Measurements from ENCODE around the gene PRKCZ.

The PRKCZ gene

DNA sequence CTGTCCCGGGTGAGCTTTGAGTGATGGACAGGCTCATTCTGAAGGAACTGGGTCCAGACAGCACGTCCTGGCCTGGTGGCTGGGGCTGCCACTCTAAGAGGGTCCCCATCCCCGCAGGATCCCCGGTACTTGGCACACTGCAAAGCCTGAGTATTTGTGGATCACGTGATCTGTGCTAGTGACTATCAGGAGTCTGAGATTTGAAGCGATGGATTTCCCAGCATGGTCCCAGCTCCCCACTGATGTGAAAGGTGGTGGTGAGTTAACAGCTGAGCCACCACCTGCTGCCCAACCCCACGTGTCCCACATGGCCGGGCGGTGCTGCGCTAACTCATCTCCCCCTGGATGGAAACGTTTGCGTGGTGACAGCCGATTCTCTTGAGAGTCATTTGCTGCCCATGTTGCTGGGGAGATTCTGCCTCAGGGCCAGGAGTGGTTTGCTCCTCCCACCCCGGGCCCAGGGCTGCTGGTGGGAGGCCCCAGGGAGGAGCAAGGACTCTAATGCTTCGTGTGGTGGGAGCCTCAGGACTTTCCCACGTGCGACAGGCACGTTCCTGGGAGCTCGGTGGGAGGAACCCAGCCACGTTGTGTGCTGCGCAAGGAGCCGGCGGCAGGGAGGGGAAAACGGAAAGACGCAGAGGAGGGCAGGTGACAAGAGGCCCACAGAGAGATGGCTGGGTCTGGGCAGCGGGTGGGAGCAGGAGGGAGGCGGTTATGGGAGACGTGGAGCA, 129.2 kb downstream of the PRKCZ start:
- no peak overlapping the region for H3K4me3 ChIP-seq
- no peak for DNase-seq (ENCODE audit: low spot score in 2 of 2)
- H3K4me1 ChIP-seq = no peaks in the 10 kb centered on the region
- H3K9me3 ChIP-seq = no peaks in the 10 kb centered on the region
- H3K27me3 ChIP-seq (ENCODE audit: low read depth) = no peaks in the 10 kb centered on the region
- peaks cover 6% of the 10 kb centered on the region; the same call in 1 of the 2 replicates for H3K36me3 ChIP-seq (replicated peaks)
- in situ Hi-C loops (cut with MboI; ENCODE audit: low sequenced_read_pairs) = loop anchor here (25.0 kb wide), 1 partner anchor 608 kb away; no protein-coding TSS in a partner anchor

DNA sequence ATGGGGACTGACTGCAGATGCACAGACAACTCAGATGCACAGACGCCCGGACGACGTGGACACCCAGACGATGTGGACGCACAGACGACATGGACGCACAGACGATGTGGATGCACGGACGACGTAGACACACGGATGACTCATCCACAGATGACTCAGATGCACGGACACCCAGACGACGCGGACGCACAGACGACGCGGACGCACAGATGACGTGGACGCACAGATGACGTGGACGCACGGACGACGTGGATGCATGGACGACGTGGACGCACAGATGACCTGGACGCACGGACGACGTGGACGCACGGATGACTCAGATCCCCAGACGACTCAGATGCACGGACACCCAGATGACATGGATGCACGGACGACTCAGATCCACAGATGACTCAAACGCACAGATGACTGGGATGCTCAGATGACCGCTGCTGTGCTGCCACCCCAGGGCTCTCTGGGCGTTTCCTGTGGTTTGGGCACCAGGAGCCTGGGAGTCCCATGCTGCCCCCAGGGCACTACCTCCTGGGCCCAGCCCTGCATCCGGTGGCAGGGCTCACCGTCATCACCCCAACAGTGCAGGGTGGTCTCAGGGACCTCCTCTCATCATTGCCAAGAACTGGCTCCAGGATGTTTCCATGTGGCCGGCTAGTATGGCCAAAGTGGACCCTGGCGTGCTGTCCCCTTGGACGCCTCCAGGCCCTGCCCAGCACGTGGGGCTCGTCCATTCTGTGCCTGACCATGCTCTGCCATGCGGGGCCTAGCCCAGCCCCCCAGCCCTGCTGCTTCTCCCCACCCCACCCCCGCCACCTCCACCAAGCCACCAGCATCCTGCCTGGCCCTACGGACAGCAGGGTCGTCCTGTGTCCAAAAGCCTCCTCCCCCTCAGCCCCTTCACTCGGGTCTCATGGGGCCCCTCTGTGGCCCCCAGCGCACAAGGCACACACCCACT, 130.4 kb downstream of the PRKCZ start:
- Histone ChIP-seq H3K36me3 (replicated peaks) (peaks cover 8% of the 10 kb centered on the region; the same call in 1 of the 2 replicates), H3K9me3 (no peaks in the 10 kb centered on the region), H3K4me3 (no peak overlapping the region), H3K4me1 (no peaks in the 10 kb centered on the region), H3K27me3 (ENCODE audit: low read depth) (no peaks in the 10 kb centered on the region)
- in situ Hi-C loops (cut with MboI; ENCODE audit: low sequenced_read_pairs) = loop anchor here (25.0 kb wide), 1 partner anchor 607 kb away; no protein-coding TSS in a partner anchor
- no peak for DNase-seq (ENCODE audit: low spot score in 2 of 2)

DNA sequence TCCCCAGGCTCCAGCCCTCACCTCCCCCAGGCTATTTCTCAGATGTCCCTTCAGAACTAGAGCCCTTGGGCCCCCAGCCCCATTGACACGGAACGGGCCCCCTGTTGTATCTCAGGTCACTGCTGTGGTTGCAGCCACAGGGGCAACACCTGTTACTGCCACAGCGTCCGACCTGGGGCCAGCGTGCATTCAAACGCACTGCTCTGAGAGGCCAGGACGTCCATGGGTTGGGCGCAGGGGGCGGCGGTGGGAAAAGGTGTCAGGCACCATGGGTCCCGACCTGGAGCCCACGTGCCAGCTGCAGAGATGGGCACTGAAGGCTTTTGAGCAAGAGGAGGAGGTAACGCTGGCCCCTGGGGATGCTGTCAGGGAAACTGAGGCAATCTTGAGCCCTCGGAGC, 131.1 kb downstream of the PRKCZ start:
- H3K27me3 ChIP-seq (ENCODE audit: low read depth) = no peaks in the 10 kb centered on the region
- H3K4me1 ChIP-seq = no peaks in the 10 kb centered on the region
- peaks cover 8% of the 10 kb centered on the region; the same call in 1 of the 2 replicates for H3K36me3 ChIP-seq (replicated peaks)
- no peaks in the 10 kb centered on the region for H3K9me3 ChIP-seq
- H3K4me3 ChIP-seq = no peak overlapping the region
- in situ Hi-C loops (cut with MboI; ENCODE audit: low sequenced_read_pairs) = loop anchor here (25.0 kb wide), 1 partner anchor 606 kb away; no protein-coding TSS in a partner anchor
- DNase-seq (ENCODE audit: low spot score in 2 of 2) = no peak

DNA sequence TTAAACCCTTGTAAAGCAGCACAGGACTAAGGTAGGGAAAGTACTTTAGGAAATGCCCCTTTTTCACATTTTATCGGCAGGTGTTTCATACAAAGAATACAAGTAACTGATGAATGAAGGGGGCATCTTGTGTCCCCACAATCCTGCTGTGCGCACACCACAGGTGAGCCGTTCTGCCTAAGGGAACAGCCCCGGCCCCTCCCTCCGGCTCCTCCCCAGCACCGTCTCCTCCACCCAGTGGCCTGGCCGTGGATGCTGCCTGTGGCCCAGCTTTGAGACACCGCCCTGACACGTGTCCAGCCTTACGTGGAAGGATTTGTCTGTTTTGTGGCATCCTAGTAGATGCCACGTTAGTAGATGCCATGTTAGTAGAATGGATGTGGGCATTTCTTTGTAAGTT, 131.5 kb downstream of the PRKCZ start:
- in situ Hi-C loops (cut with MboI; ENCODE audit: low sequenced_read_pairs) = loop anchor here (25.0 kb wide), 1 partner anchor 606 kb away; no protein-coding TSS in a partner anchor
- Histone ChIP-seq H3K36me3 (replicated peaks) (peaks cover 8% of the 10 kb centered on the region; the same call in 1 of the 2 replicates), H3K9me3 (no peaks in the 10 kb centered on the region), H3K27me3 (ENCODE audit: low read depth) (no peaks in the 10 kb centered on the region), H3K4me1 (no peaks in the 10 kb centered on the region), H3K4me3 (no peak overlapping the region)
- no peak for DNase-seq (ENCODE audit: low spot score in 2 of 2)

DNA sequence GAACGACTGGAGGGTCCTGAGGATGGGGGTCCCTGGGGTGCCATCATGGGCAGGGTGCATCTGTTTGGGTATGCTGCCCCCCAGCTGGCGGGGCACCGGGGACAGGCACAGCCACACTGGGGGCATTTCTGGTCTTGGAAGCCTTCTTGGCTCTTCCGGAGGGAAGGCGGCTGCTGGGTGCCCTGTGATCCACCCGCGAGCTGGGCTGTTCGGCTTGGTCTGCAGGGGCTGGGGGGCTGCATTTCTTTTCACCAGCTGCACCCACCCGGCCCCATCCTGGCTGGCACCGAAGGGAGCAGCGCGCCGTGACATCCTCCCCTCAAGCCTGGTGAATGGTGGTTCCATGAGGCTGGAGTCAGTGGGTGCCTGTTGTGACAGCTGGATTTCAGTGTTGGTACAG, 132.2 kb downstream of the PRKCZ start:
- no peak overlapping the region for H3K4me3 ChIP-seq
- DNase-seq (ENCODE audit: low spot score in 2 of 2) = no peak
- H3K9me3 ChIP-seq = no peaks in the 10 kb centered on the region
- in situ Hi-C loops (cut with MboI; ENCODE audit: low sequenced_read_pairs) = loop anchor here (25.0 kb wide), 1 partner anchor 605 kb away; no protein-coding TSS in a partner anchor
- H3K4me1 ChIP-seq = no peaks in the 10 kb centered on the region
- no peaks in the 10 kb centered on the region for H3K27me3 ChIP-seq (ENCODE audit: low read depth)
- peaks cover 8% of the 10 kb centered on the region; the same call in 1 of the 2 replicates for H3K36me3 ChIP-seq (replicated peaks)

DNA sequence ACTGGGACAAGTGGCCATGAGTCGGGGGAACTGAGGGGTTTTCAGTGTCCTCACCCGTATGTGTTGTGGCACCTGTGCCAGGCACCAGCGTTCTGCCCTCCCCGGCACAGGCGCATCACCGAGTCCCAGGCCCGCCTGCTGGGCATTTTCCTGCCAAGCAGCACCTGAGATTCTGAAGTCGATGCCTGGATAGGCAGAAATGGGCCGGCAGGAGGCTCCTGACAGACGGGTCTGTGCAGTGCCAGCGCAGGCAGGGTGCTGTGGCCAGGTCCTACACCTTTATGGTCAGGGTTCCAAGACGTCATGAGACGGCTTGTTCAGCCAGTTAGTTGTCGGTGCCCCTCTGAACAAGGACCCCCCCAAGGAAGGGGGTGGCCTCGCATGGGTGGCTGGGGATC, 133.7 kb downstream of the PRKCZ start:
- Histone ChIP-seq H3K9me3 (no peaks in the 10 kb centered on the region), H3K36me3 (replicated peaks) (peaks cover 5% of the 10 kb centered on the region; the same call in 1 of the 2 replicates), H3K4me1 (no peaks in the 10 kb centered on the region), H3K4me3 (no peak overlapping the region), H3K27me3 (ENCODE audit: low read depth) (no peaks in the 10 kb centered on the region)
- in situ Hi-C loops (cut with MboI; ENCODE audit: low sequenced_read_pairs) = loop anchor here (25.0 kb wide), 1 partner anchor 603 kb away; no protein-coding TSS in a partner anchor
- no peak for DNase-seq (ENCODE audit: low spot score in 2 of 2)

DNA sequence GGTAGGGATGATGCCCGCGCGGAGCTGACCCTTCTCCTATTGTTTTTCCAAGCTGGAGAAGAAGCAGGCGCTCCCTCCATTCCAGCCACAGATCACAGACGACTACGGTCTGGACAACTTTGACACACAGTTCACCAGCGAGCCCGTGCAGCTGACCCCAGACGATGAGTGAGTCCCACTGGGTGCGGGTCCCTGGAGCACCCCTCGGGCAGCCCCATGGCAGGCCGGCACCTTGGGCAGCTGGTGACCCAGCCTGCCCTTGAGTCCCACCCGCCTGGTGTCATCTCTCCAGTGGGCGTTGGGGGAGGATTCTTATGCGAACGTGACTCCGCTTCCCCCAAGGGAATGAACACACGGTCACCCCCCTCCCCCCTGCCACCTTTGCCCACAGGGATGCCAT, 134.3 kb downstream of the PRKCZ start:
- Histone ChIP-seq H3K4me1 (no peaks in the 10 kb centered on the region), H3K36me3 (replicated peaks) (peaks cover 5% of the 10 kb centered on the region; the same call in 1 of the 2 replicates), H3K4me3 (no peak overlapping the region), H3K9me3 (no peaks in the 10 kb centered on the region), H3K27me3 (ENCODE audit: low read depth) (no peaks in the 10 kb centered on the region)
- no peak for DNase-seq (ENCODE audit: low spot score in 2 of 2)
- in situ Hi-C loops (cut with MboI; ENCODE audit: low sequenced_read_pairs) = loop anchor here (25.0 kb wide), 1 partner anchor 603 kb away; no protein-coding TSS in a partner anchor

DNA sequence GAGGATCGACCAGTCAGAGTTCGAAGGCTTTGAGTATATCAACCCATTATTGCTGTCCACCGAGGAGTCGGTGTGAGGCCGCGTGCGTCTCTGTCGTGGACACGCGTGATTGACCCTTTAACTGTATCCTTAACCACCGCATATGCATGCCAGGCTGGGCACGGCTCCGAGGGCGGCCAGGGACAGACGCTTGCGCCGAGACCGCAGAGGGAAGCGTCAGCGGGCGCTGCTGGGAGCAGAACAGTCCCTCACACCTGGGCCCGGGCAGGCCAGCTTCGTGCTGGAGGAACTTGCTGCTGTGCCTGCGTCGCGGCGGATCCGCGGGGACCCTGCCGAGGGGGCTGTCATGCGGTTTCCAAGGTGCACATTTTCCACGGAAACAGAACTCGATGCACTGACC, 134.7 kb downstream of the PRKCZ start:
- no peak for DNase-seq (ENCODE audit: low spot score in 2 of 2)
- peaks cover 5% of the 10 kb centered on the region; the same call in 1 of the 2 replicates for H3K36me3 ChIP-seq (replicated peaks)
- H3K9me3 ChIP-seq = no peaks in the 10 kb centered on the region
- no peaks in the 10 kb centered on the region for H3K27me3 ChIP-seq (ENCODE audit: low read depth)
- in situ Hi-C loops (cut with MboI; ENCODE audit: low sequenced_read_pairs) = loop anchor here (25.0 kb wide), 1 partner anchor 602 kb away; no protein-coding TSS in a partner anchor
- H3K4me3 ChIP-seq = no peak overlapping the region
- no peaks in the 10 kb centered on the region for H3K4me1 ChIP-seq

DNA sequence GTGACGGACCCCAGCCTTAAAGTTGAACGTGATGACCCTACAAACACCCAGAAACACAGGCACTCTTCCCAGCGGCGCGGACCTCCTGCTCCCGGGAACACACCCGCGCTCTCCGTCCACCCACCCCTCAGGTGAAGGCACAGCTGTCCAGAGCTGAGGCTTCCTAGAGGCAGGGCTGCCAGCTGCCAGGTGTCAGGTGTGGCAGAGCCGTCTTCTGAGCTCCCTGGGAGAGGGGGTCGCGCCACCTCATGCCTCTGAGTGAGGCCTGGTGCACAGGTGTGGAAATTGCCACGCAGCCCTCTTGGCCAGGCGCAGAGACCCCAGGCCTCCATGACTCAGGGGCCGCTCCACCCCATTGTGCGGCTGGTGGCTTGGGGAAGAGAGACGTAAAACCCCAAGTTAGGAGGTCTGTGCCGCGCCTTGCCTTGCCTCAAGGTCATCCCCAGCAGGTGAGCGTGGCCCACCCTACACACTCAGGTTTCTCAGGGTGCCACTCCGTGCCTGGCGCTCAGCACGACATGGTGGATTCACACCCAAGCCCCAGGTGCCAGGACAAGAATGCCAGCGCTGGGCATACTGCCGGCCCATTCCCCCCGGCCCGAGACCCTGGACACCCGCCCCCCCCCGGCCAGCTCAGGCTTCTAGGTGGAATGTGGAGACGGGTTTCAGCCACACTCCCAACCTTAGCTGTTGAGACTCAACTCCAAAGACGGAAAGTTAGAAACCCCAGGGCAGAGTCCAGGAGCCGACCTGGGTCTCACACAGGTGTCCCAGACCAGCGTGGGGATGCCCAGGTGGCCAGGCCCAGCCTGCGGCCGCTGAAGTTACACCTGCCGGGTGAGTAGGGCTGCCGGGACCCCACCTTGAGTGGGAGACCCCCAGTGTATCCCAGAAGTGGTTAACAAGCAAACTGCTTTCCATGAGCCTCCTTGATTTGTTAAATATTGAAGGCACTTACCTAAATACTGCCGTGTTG, 136.0 kb downstream of the PRKCZ start:
- Histone ChIP-seq H3K4me1 (no peaks in the 10 kb centered on the region), H3K36me3 (replicated peaks) (peaks cover 9% of the 10 kb centered on the region; the same call in 1 of the 2 replicates), H3K9me3 (no peaks in the 10 kb centered on the region), H3K4me3 (no peak overlapping the region), H3K27me3 (ENCODE audit: low read depth) (no peaks in the 10 kb centered on the region)
- in situ Hi-C loops (cut with MboI; ENCODE audit: low sequenced_read_pairs) = loop anchor here (25.0 kb wide), 1 partner anchor 601 kb away; no protein-coding TSS in a partner anchor
- no peak for DNase-seq (ENCODE audit: low spot score in 2 of 2)

DNA sequence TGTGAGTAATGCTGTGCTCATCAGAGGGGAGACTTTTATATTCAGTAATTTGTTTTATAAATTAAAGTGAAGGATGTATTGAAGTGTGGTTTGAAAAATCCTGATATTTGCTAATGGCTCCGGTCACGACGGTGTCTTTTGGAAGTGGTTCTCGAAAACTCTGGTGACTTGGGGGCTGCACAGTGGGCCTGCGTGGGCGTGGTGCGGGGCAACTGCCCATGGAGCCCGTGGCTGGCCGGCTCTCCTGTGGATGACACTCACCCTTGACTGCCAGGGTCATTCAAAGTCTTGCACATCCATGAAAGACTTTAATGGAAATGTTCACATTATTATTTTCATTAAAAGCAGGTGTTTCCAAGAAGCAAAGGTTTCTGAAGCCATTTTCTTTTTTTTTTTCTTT, 136.7 kb downstream of the PRKCZ start:
- H3K36me3 ChIP-seq (replicated peaks) = peaks cover 9% of the 10 kb centered on the region; the same call in 1 of the 2 replicates
- H3K4me3 ChIP-seq = no peak overlapping the region
- DNase-seq (ENCODE audit: low spot score in 2 of 2) = no peak
- H3K4me1 ChIP-seq = no peaks in the 10 kb centered on the region
- in situ Hi-C loops (cut with MboI; ENCODE audit: low sequenced_read_pairs) = loop anchor here (25.0 kb wide), 1 partner anchor 600 kb away; no protein-coding TSS in a partner anchor
- no peaks in the 10 kb centered on the region for H3K27me3 ChIP-seq (ENCODE audit: low read depth)
- H3K9me3 ChIP-seq = no peaks in the 10 kb centered on the region

DNA sequence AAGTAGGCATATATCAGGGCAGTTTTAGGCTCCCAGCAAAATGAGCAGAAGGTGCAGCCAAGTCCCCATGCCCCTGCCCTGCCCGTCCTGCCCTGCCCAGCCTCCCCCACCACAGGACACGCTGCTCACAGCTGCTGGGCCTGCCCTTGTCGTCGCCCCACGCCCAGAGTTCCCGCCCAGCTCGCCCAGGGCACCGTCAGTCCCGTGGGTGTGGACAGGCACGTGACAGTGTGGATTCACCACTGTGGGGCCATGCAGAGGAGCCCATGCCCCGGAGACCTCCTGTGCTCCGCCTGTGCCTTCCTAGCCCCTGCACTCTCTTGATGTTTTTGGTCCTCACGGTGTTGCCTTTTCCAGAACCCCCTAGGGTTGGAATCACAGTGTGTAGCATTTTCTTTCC, 137.4 kb downstream of the PRKCZ start:
- Histone ChIP-seq H3K4me1 (no peaks in the 10 kb centered on the region; the same call in 1 of the 2 replicates), H3K36me3 (replicated peaks) (peaks cover 16% of the 10 kb centered on the region), H3K27me3 (ENCODE audit: low read depth) (no peaks in the 10 kb centered on the region), H3K9me3 (no peaks in the 10 kb centered on the region), H3K4me3 (no peak overlapping the region)
- no peak for DNase-seq (ENCODE audit: low spot score in 2 of 2)
- in situ Hi-C loops (cut with MboI; ENCODE audit: low sequenced_read_pairs) = loop anchor here (25.0 kb wide), 1 partner anchor 600 kb away; no protein-coding TSS in a partner anchor

DNA sequence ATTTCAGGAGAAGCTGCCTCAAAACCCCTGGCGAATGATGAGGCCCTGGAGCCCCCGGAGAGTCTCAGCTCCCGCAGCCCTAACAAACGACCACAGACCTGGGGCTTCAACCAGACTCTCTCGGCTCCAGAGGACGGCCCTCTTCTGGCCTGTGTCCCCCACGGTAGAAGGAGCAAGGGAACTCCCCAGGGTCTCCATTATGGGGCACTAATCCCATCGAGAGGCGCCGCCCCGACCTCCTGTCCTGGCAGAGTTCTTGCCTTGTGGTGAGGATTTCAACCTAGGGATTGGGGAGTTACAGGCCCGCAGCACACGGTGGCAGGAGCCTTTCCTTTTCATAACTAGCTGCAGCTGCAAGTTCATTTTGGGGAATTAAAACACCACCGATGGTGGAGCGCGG, 138.1 kb downstream of the PRKCZ start:
- H3K4me1 ChIP-seq = peaks cover 4% of the 10 kb centered on the region; the same call in 1 of the 2 replicates
- peaks cover 20% of the 10 kb centered on the region for H3K36me3 ChIP-seq (replicated peaks)
- DNase-seq (ENCODE audit: low spot score in 2 of 2) = no peak
- no peaks in the 10 kb centered on the region for H3K27me3 ChIP-seq (ENCODE audit: low read depth)
- H3K4me3 ChIP-seq = no peak overlapping the region
- no peaks in the 10 kb centered on the region for H3K9me3 ChIP-seq
- in situ Hi-C loops (cut with MboI; ENCODE audit: low sequenced_read_pairs) = loop anchor here (25.0 kb wide), 1 partner anchor 599 kb away; no protein-coding TSS in a partner anchor

All from HAP-1 (cell line).